Right lobe of liver (tissue), 4 donors: ENCODE results near the gene MYRIP.

Experiments
- CTCF ChIP-seq, 4 donors: fragments of 200-600 bp in 3 of 4; fragments of 450-650 bp in 1 of 4; IDR thresholded peaks; one replicate each; pipeline versions ENCODE4 v1.5.1 to v1.8.0; 2016 to 2022; ENCODE audit warnings: antibody characterized with exemption in 4 of 4, mild to moderate bottlenecking in 2 of 4
- POLR2A ChIP-seq: fragments of 450-650 bp; IDR thresholded peaks from one replicate; pipeline ENCODE4 v1.6.1; 2017; ENCODE audit warnings: antibody characterized with exemption, mild to moderate bottlenecking
- donor health status: DM: no; HTN: no; CAD: no.
- donor health status: DM: no; HTN: no; CAD: no.
- donor health status: DM: no; HTN: yes; CAD: no.

- TF ChIP-seq CTCF (IDR thresholded peaks at IDR 0.05) (no peak), POLR2A (no peak)
Measured at GRCh38 chr3:39791603-39792002, 17.8 kb upstream of the MYRIP start.
